H1 (cell line): ENCODE measurements around the gene CARD11. TPM values are rescaled to one million over a fixed set of nuclear protein-coding genes. Genes with fewer than 3 reads are reported as not detected.

Experiments used
- CTCF ChIA-PET: fragments of 300-600 bp; sonication (Branson Sonifier 250); formaldehyde crosslinking; loops from one replicate; lab custom pipeline; 2021; ENCODE audit not compliant: partially characterized antibody; lab: Charles Lee
- POLR2A ChIA-PET: fragments of 300-600 bp; sonication (Branson Sonifier 250); formaldehyde crosslinking; loops from one replicate; lab custom pipeline; 2021; ENCODE audit warnings: inconsistent platforms; ENCODE audit not compliant: partially characterized antibody; lab: Charles Lee
- DNase-seq, 2 experiments: peaks; one replicate each; pipeline versions ENCODE4 v3.0.0 to v3.0.0-alpha.2; 2010 to 2022; ENCODE audit warnings: low spot score in 2 of 2, low read depth in 1 of 2, mixed read lengths in 1 of 2
- FAIRE-seq: peaks from 2 replicates; lab custom pipeline; 2011; peaks lifted over from hg19 to GRCh38; lab: Jason Lieb, UNC
- H2AFZ ChIP-seq: 2 replicates; pipeline ENCODE4 v1.8.1; 2012; ENCODE audit warnings: low read length, inconsistent platforms
- H2AK5ac ChIP-seq: 2 replicates; pipeline ENCODE4 v1.6.1; 2013; ENCODE audit warnings: low read depth, low read length
- H2BK120ac ChIP-seq: replicated peaks from 2 replicates; pipeline ENCODE3; 2013; ENCODE audit warnings: low read depth, low read length, inconsistent platforms
- H2BK12ac ChIP-seq: 2 replicates; pipeline ENCODE4 v1.6.1; 2013; ENCODE audit warnings: low read depth, low read length
- H2BK15ac ChIP-seq: 2 replicates; pipeline ENCODE4 v1.6.1; 2013; ENCODE audit warnings: low read length
- H2BK20ac ChIP-seq: 2 replicates; pipeline ENCODE4 v1.6.1; 2013; ENCODE audit warnings: low read length
- H2BK5ac ChIP-seq: 2 replicates; pipeline ENCODE4 v1.6.1; 2013; ENCODE audit warnings: low read depth, low read length
- H3K14ac ChIP-seq: 2 replicates; pipeline ENCODE4 v1.6.1; 2013; ENCODE audit warnings: inconsistent platforms; ENCODE audit not compliant: insufficient read length
- H3K18ac ChIP-seq: 2 replicates; pipeline ENCODE4 v1.6.1; 2013; ENCODE audit warnings: low read length; ENCODE audit errors: extremely low read depth
- H3K23ac ChIP-seq: 2 replicates; pipeline ENCODE4 v1.6.1; 2013; ENCODE audit warnings: inconsistent platforms; ENCODE audit not compliant: insufficient read length
- H3K23me2 ChIP-seq: 2 replicates; pipeline ENCODE4 v1.6.1; 2013; ENCODE audit warnings: low read depth, low read length
- H3K27ac ChIP-seq: 2 replicates; pipeline ENCODE4 v1.6.1; 2011; ENCODE audit warnings: low read depth, low read length, inconsistent platforms
- H3K27me3 ChIP-seq, 4 experiments: replicated peaks in 1 of 4; 1 replicate in 1 of 4; 2 replicates in 3 of 4; pipeline versions ENCODE4 v1.6.1 to v1.8.1; 2011 to 2013; ENCODE audit warnings: low read length in 3 of 4, mild to moderate bottlenecking in 3 of 4, inconsistent platforms in 2 of 4, mixed read lengths in 2 of 4, moderate library complexity in 1 of 4; ENCODE audit not compliant: control insufficient read depth in 3 of 4, insufficient read depth in 3 of 4; ENCODE audit errors: extremely low read depth in 1 of 4
- H3K36me3 ChIP-seq, 4 experiments: 2 replicates each; pipeline versions ENCODE4 v1.6.1 to v1.8.1; 2011 to 2013; ENCODE audit warnings: mild to moderate bottlenecking in 4 of 4, low read length in 3 of 4, moderate library complexity in 2 of 4, control low read depth in 1 of 4, inconsistent platforms in 1 of 4; ENCODE audit not compliant: insufficient read depth in 4 of 4, control insufficient read depth in 2 of 4
- H3K4ac ChIP-seq: replicated peaks from 2 replicates; pipeline ENCODE3; 2013; ENCODE audit warnings: low read length, low read depth, mixed read lengths, inconsistent platforms; ENCODE audit not compliant: insufficient read length
- H3K4me1 ChIP-seq, 4 experiments: replicated peaks in 1 of 4; 1 replicate in 1 of 4; 2 replicates in 3 of 4; pipeline versions ENCODE4 v1.6.1 to v1.8.1; 2011 to 2013; ENCODE audit warnings: low read length in 3 of 4, inconsistent platforms in 2 of 4, mixed read lengths in 1 of 4; ENCODE audit not compliant: insufficient read depth in 4 of 4, control insufficient read depth in 3 of 4
- H3K4me2 ChIP-seq, 2 experiments: 2 replicates each; pipeline versions ENCODE4 v1.6.1 to v1.8.1; 2011 to 2013; ENCODE audit warnings: low read depth in 2 of 2, low read length in 2 of 2, control low read depth in 1 of 2, inconsistent platforms in 1 of 2, mild to moderate bottlenecking in 1 of 2; ENCODE audit not compliant: insufficient read depth in 1 of 2
- H3K4me3 ChIP-seq, 4 experiments: fragments of 200-600, 300-600 bp in 1 of 4; sonication (generic), shearing (Covaris generic), sonication (Bioruptor Twin) in 1 of 4; 2 replicates each; pipeline versions ENCODE4 v1.5.1 to v1.8.1; 2011 to 2016; ENCODE audit warnings: low read length in 4 of 4, low read depth in 3 of 4, control low read depth in 2 of 4, inconsistent platforms in 2 of 4, mild to moderate bottlenecking in 2 of 4, mixed read lengths in 1 of 4, moderate library complexity in 1 of 4; ENCODE audit not compliant: insufficient read depth in 2 of 4; ENCODE audit errors: extremely low read depth in 1 of 4
- H3K56ac ChIP-seq: replicated peaks from 2 replicates; pipeline ENCODE3; 2013; ENCODE audit warnings: low read depth, mild to moderate bottlenecking, mixed read lengths, low read length, inconsistent platforms; ENCODE audit not compliant: insufficient read length
- H3K79me1 ChIP-seq: 2 replicates; pipeline ENCODE4 v1.6.1; 2013; ENCODE audit warnings: low read depth, low read length, control low read depth
- H3K79me2 ChIP-seq, 2 experiments: 2 replicates each; pipeline versions ENCODE4 v1.6.1 to v1.8.1; 2012 to 2013; ENCODE audit warnings: low read length in 2 of 2, mild to moderate bottlenecking in 2 of 2, inconsistent platforms in 1 of 2; ENCODE audit not compliant: insufficient read depth in 2 of 2, control insufficient read depth in 1 of 2
- H3K9ac ChIP-seq, 4 experiments: replicated peaks in 1 of 4; 1 replicate in 1 of 4; 2 replicates in 3 of 4; pipeline versions ENCODE4 v1.6.1 to v1.8.1; 2011 to 2013; ENCODE audit warnings: low read depth in 3 of 4, low read length in 3 of 4, control low read depth in 2 of 4, mild to moderate bottlenecking in 2 of 4, moderate library complexity in 2 of 4, inconsistent platforms in 1 of 4; ENCODE audit errors: extremely low read depth in 1 of 4
- H3K9me3 ChIP-seq, 2 experiments: 2 replicates each; pipeline versions ENCODE4 v1.6.1 to v1.8.1; 2012 to 2013; ENCODE audit warnings: mild to moderate bottlenecking in 2 of 2, moderate library complexity in 2 of 2, control low read depth in 1 of 2, inconsistent platforms in 1 of 2, low read depth in 1 of 2, low read length in 1 of 2, mixed read lengths in 1 of 2; ENCODE audit not compliant: insufficient read depth in 2 of 2
- H4K20me1 ChIP-seq, 2 experiments: replicated peaks in 1 of 2; 2 replicates each; pipeline versions ENCODE3 to v1.8.1; 2011 to 2013; ENCODE audit warnings: inconsistent platforms in 2 of 2, low read length in 2 of 2, mild to moderate bottlenecking in 1 of 2; ENCODE audit not compliant: insufficient read depth in 2 of 2, control insufficient read depth in 1 of 2
- H4K5ac ChIP-seq: 2 replicates; pipeline ENCODE4 v1.6.1; 2013; ENCODE audit warnings: low read length, low read depth, mixed read lengths, inconsistent platforms; ENCODE audit not compliant: insufficient read length
- H4K8ac ChIP-seq: 2 replicates; pipeline ENCODE4 v1.8.0; 2013; ENCODE audit warnings: mild to moderate bottlenecking, moderate library complexity, low read length, inconsistent platforms; ENCODE audit not compliant: insufficient read depth; ENCODE audit errors: extremely low read depth
- H4K91ac ChIP-seq: replicated peaks from 2 replicates; pipeline ENCODE3; 2013; ENCODE audit warnings: low read length, mixed read lengths, inconsistent platforms; ENCODE audit not compliant: insufficient read length
- BCL11A ChIP-seq, 2 experiments: IDR thresholded peaks; one replicate each; pipeline ENCODE4 v1.6.1; 2011; ENCODE audit warnings: low read depth in 2 of 2, low read length in 2 of 2, mild to moderate bottlenecking in 2 of 2
- CHD2 ChIP-seq: IDR thresholded peaks from 2 replicates; pipeline ENCODE4 v1.6.1; 2012; ENCODE audit warnings: low read length, improper control_type of control experiment
- CTBP2 ChIP-seq: IDR thresholded peaks from 2 replicates; pipeline ENCODE4 v1.7.0; 2011; ENCODE audit warnings: borderline replicate concordance, mild to moderate bottlenecking, moderate library complexity, mixed read lengths, low read length; ENCODE audit not compliant: insufficient read depth, insufficient read length
- HDAC6 ChIP-seq: IDR thresholded peaks from one replicate; pipeline ENCODE4 v1.7.1; 2012; ENCODE audit warnings: low read depth, mild to moderate bottlenecking, inconsistent platforms, low read length, moderate library complexity
- JUND ChIP-seq: IDR thresholded peaks from 2 replicates; pipeline ENCODE4 v1.6.1; 2011; ENCODE audit warnings: mild to moderate bottlenecking, improper control_type of control experiment, low read length
- MAFK ChIP-seq: IDR thresholded peaks from 2 replicates; pipeline ENCODE4 v1.6.1; 2012; ENCODE audit warnings: low read depth, mild to moderate bottlenecking, improper control_type of control experiment, low read length
- POLR2AphosphoS5 ChIP-seq: IDR thresholded peaks from 2 replicates; pipeline ENCODE4 v1.6.1; 2011; ENCODE audit warnings: low read depth, low read length
- RNF2 ChIP-seq: fragments of 200-900, 300-1000 bp; sonication (generic); IDR thresholded peaks from 2 replicates; pipeline ENCODE4 v1.7.1; 2016; ENCODE audit warnings: borderline replicate concordance, low read depth, mild to moderate bottlenecking, antibody characterized with exemption, low read length; ENCODE audit not compliant: poor library complexity, severe bottlenecking; ENCODE audit errors: missing control alignments
- SP4 ChIP-seq: IDR thresholded peaks from 2 replicates; pipeline ENCODE4 v1.6.1; 2012; ENCODE audit warnings: low read length, inconsistent platforms
- SUZ12 ChIP-seq: fragments of 200-600 bp; sonication (generic); IDR thresholded peaks from 2 replicates; pipeline ENCODE4 v1.6.1; 2012; ENCODE audit warnings: mild to moderate bottlenecking, inconsistent platforms, low read length, moderate library complexity, mixed read lengths
- WGBS, 2 experiments: shearing (Covaris generic) in 1 of 2; methylation state at CpG; one replicate each; pipeline versions ENCODE4 v1.1.6 to v1.1.7; 2013 to 2015; ENCODE audit warnings: low lambda C conversion rate in 2 of 2, mixed read lengths in 2 of 2, inconsistent platforms in 1 of 2, low coverage in 1 of 2, missing lambda C conversion rate in 1 of 2; ENCODE audit not compliant: insufficient replicate concordance in 2 of 2, insufficient coverage in 1 of 2, insufficient read length in 1 of 2; ENCODE audit errors: extremely low coverage in 1 of 2, missing lambda C conversion rate in 1 of 2; 5-methylcytosine and 5-hydroxymethylcytosine counted together
- polyA plus RNA-seq, 7 experiments: library from polyadenylated mRNA; depleted of rRNA in 3 of 7; stranded (reverse) in 5 of 7; unstranded in 2 of 7; fragments of >200 nt in 5 of 7; fragments of 200-250 nt in 2 of 7; gene quantifications; 1 replicate in 5 of 7; 2 replicates in 1 of 7; 4 replicates in 1 of 7; pipeline versions ENCODE4 v1.2.1 to v1.2.3, GENCODE V29; 2011 to 2013; ENCODE audit warnings: missing spikeins in 2 of 7, mixed read lengths in 2 of 7
- total RNA-seq: library from RNA; stranded (reverse); fragmentation: NEBNext Ultra II Directional; extraction: Animal tissue kit (Norgen Biotek cat#: 25700); gene quantifications from 2 replicates; pipeline ENCODE4 v1.2.1, GENCODE V29; 2021
- TF ChIP-seq, protein P1 (sequence below): IDR thresholded peaks from 2 replicates; pipeline ENCODE4 v1.6.1; 2012; ENCODE audit warnings: inconsistent platforms
- TF ChIP-seq, protein P2 (sequence below): IDR thresholded peaks from 2 replicates; pipeline ENCODE4 v1.6.1; 2012; ENCODE audit warnings: inconsistent platforms

The CARD11 gene
- total and polyA plus RNA-seq, 2 of the 8 experiments (the other 6 are each of a cell fraction or from before 2014, with no cell fraction given): 12.6 to 29.8 TPM

GRCh38 chr7:2923886-2924574, 119.6 kb downstream of the CARD11 start:
- Histone ChIP-seq H3K27me3 (no peaks in the 10 kb centered on the region; a peak in 1 of 7 replicates), H4K5ac (no peak overlapping the region), H2AFZ (no peak overlapping the region), H3K4ac (no peak overlapping the region), H2AK5ac (no peak overlapping the region), H3K18ac (no peak overlapping the region), H3K27ac (no peak overlapping the region), H3K4me3 (no peak overlapping the region), H3K4me2 (no peak overlapping the region), H4K91ac (no peak overlapping the region), H2BK120ac (no peak overlapping the region), H3K79me2 (no peaks in the 10 kb centered on the region), H2BK12ac (no peak overlapping the region), H2BK20ac (no peak overlapping the region), H3K36me3 (no peaks in the 10 kb centered on the region), H3K9me3 (no peaks in the 10 kb centered on the region), H3K23me2 (no peaks in the 10 kb centered on the region; the same call in 1 of the 2 replicates), H3K23ac (no peak overlapping the region), H3K14ac (no peak overlapping the region), H3K79me1 (no peaks in the 10 kb centered on the region), H2BK5ac (no peak overlapping the region), H3K56ac (no peak overlapping the region), H4K8ac (no peak overlapping the region), H4K20me1 (peaks cover 1 to 2% of the 10 kb centered on the region in 2 experiments), H2BK15ac (no peak overlapping the region), H3K4me1 (no peaks in the 10 kb centered on the region; a peak in 1 of 7 replicates), H3K9ac (no peak overlapping the region)
- CTCF ChIA-PET: interaction anchor here (0.6 to 4.7 kb wide), 7 partner anchors 10 to 262 kb away, joined by 3 to 29 read pairs (median 4); no protein-coding TSS in a partner anchor
- 91% methylated on average over 15 of the region's 17 CpGs; no CpG with 5 or more reads in 1 of the 2 experiments for WGBS, 2 experiments
- POLR2A ChIA-PET: interaction anchor here (1.1 kb wide), 1 partner anchor 59 kb away, joined by 3 read pairs; no protein-coding TSS in a partner anchor
- FAIRE-seq (no peak), DNase-seq (no peak)
- TF ChIP-seq JUND: no peak
- TF ChIP-seq, protein P1, sequence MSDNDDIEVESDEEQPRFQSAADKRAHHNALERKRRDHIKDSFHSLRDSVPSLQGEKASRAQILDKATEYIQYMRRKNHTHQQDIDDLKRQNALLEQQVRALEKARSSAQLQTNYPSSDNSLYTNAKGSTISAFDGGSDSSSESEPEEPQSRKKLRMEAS: no peak
- TF ChIP-seq CHD2: no peak
- no peak for TF ChIP-seq RNF2
- no peak for TF ChIP-seq HDAC6
- TF ChIP-seq, protein P2, sequence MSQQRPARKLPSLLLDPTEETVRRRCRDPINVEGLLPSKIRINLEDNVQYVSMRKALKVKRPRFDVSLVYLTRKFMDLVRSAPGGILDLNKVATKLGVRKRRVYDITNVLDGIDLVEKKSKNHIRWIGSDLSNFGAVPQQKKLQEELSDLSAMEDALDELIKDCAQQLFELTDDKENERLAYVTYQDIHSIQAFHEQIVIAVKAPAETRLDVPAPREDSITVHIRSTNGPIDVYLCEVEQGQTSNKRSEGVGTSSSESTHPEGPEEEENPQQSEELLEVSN: no peak
- no peak for TF ChIP-seq BCL11A (IDR thresholded peaks at IDR 0.05; ENCODE audit: low read depth in 2 of 2, low read length in 2 of 2)
- no peak for TF ChIP-seq POLR2AphosphoS5
- TF ChIP-seq SP4: no peak
- TF ChIP-seq SUZ12: no peak
- TF ChIP-seq MAFK: no peak
- TF ChIP-seq CTBP2: no peak
